Transverse colon (tissue), 4 donors: ENCODE data around the gene GBA2. TPM values are rescaled to one million over a fixed set of nuclear protein-coding genes. Genes with fewer than 3 reads are reported as not detected.
A peak's percentile ranks its signal among the peaks of the same experiment; 100 is the strongest.

Experiments used
- DNase-seq: peaks from one replicate; pipeline ENCODE4 v3.0.0-alpha.2; 2019
- H3K27ac ChIP-seq, 4 donors: fragments of 200-600 bp; sonication (generic); 2 replicates each; pipeline ENCODE4 v1.5.1; 2016 to 2018; ENCODE audit warnings: inconsistent platforms in 4 of 4
- H3K27me3 ChIP-seq: fragments of 200-600 bp; sonication (generic); 2 replicates; pipeline ENCODE4 v1.5.1; 2017; ENCODE audit warnings: inconsistent platforms
- H3K36me3 ChIP-seq, 4 donors: fragments of 200-600 bp; sonication (generic); 2 replicates each; pipeline ENCODE4 v1.5.1; 2017 to 2019; ENCODE audit warnings: inconsistent platforms in 4 of 4
- H3K4me1 ChIP-seq, 4 donors: fragments of 200-600 bp; sonication (generic); 2 replicates each; pipeline ENCODE4 v1.5.1; 2017 to 2020; ENCODE audit warnings: inconsistent platforms in 4 of 4
- H3K4me3 ChIP-seq, 4 donors: fragments of 200-600 bp; sonication (generic); 1 replicate in 1 of 4; 2 replicates in 3 of 4; pipeline versions ENCODE4 v1.5.1 to v1.6.1; 2017 to 2019; ENCODE audit warnings: inconsistent platforms in 4 of 4
- H3K9me3 ChIP-seq, 2 donors: fragments of 200-600 bp; sonication (generic); 2 replicates each; pipeline ENCODE4 v1.5.1; 2017 to 2019; ENCODE audit warnings: inconsistent platforms in 2 of 2
- EP300 ChIP-seq: sonication (generic); formaldehyde crosslinking; IDR thresholded peaks from one replicate; pipeline ENCODE4 v1.6.1; 2017; ENCODE audit warnings: antibody characterized with exemption, low read depth
- POLR2A ChIP-seq: fragments of 450-650 bp; IDR thresholded peaks from one replicate; pipeline ENCODE4 v1.6.1; 2016; ENCODE audit warnings: antibody characterized with exemption, mild to moderate bottlenecking, moderate library complexity
- POLR2AphosphoS5 ChIP-seq, 3 donors: sonication (generic); formaldehyde crosslinking; IDR thresholded peaks; one replicate each; pipeline ENCODE4 v1.6.1; 2016; ENCODE audit warnings: antibody characterized with exemption in 3 of 3
- WGBS, 2 donors: methylation state at CpG; one replicate each; pipeline ENCODE4 v1.1.5; 2018; ENCODE audit warnings: low coverage in 1 of 2; 5-methylcytosine and 5-hydroxymethylcytosine counted together
- in situ Hi-C, 4 donors: fragments of 200-750 bp; cut with MboI; loops; one replicate each; pipeline versions ENCODE4 v1.15.0 to v1.15.1; 2017; ENCODE audit warnings: low sequenced_read_pairs in 3 of 4, low pct_ligation_motif_present in 1 of 4, low pct_unique_long_range_greater_than_20kb in 1 of 4
- intact Hi-C: fragments of 100-400 bp; cut with DNase I; formaldehyde crosslinking; loops from one replicate; pipeline ENCODE4 v1.15.1; 2023; ENCODE audit warnings: low total_unique reads
- total RNA-seq, 4 donors: library from RNA; depleted of rRNA; stranded (reverse); fragments of >200 nt; gene quantifications; one replicate each; pipeline ENCODE4 v1.1.0, GENCODE V29; 2016
- TF ChIP-seq, protein P1 (sequence below), 5 experiments: fragments of 200-600 bp in 3 of 5; fragments of 450-650 bp in 2 of 5; sonication (generic) in 3 of 5; IDR thresholded peaks; 1 replicate in 2 of 5; 2 replicates in 3 of 5; pipeline ENCODE4 v1.5.1; 2016 to 2017; ENCODE audit warnings: antibody characterized with exemption in 5 of 5, inconsistent platforms in 3 of 5, mild to moderate bottlenecking in 2 of 5, moderate library complexity in 1 of 5

Gene GBA2
- total RNA-seq, 4 donors from 2014 or later, result 217 to 709 (median 255) TPM

DNA sequence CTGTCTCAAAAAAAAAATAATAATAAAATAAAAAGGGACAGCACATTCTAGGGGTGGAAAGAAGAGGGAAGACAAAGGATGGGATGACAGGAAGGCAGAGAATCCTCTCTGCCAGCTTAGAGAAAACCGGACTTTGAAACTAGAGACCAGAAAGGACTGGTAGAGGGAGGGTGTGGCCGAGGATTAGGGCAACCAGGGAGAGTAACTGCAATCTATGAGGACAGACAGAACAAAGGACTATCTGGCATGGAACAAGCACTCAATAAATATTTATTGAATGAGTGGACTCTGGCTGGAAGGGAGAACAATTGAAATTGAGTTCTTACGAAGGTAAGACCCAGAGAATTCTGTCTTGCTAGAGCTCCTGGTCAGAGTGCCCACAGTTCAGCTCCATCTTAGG, 2.4 kb downstream of the GBA2 start:
- peaks cover 6 to 47% (median 38%) of the 10 kb centered on the region in 4 donors for H3K4me1 ChIP-seq
- no peaks in the 10 kb centered on the region for H3K9me3 ChIP-seq
- peak overlapping the region; percentile 20 to 93 (median 72) for H3K4me3 ChIP-seq
- in situ Hi-C loops (loop anchor here in 1 of 4 donors (10.0 kb wide), 1 partner anchor 92 kb away; the partner anchor contains the start of genes CCDC107, RMRP and SIT1), intact Hi-C loops (no loop called here)
- H3K27ac ChIP-seq, result peak overlapping the region; percentile 92 to 97 (median 94)
- peak; percentile 61 for DNase-seq
- H3K36me3 ChIP-seq, result peaks cover 0 to 31% (median 12%) of the 10 kb centered on the region in 4 donors
- TF ChIP-seq EP300, result no peak
- peak in 2 of 3 donors; percentile 27 to 64 for TF ChIP-seq POLR2AphosphoS5 (IDR thresholded peaks at IDR 0.05)
- peak; percentile 31 for TF ChIP-seq POLR2A
- TF ChIP-seq, protein P1, sequence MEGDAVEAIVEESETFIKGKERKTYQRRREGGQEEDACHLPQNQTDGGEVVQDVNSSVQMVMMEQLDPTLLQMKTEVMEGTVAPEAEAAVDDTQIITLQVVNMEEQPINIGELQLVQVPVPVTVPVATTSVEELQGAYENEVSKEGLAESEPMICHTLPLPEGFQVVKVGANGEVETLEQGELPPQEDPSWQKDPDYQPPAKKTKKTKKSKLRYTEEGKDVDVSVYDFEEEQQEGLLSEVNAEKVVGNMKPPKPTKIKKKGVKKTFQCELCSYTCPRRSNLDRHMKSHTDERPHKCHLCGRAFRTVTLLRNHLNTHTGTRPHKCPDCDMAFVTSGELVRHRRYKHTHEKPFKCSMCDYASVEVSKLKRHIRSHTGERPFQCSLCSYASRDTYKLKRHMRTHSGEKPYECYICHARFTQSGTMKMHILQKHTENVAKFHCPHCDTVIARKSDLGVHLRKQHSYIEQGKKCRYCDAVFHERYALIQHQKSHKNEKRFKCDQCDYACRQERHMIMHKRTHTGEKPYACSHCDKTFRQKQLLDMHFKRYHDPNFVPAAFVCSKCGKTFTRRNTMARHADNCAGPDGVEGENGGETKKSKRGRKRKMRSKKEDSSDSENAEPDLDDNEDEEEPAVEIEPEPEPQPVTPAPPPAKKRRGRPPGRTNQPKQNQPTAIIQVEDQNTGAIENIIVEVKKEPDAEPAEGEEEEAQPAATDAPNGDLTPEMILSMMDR (IDR thresholded peaks at IDR 0.05), result no peak
- 0 to 30% methylated on average over 2 to 3 of the region's 3 CpGs for WGBS, 2 donors
- no peaks in the 10 kb centered on the region for H3K27me3 ChIP-seq

DNA sequence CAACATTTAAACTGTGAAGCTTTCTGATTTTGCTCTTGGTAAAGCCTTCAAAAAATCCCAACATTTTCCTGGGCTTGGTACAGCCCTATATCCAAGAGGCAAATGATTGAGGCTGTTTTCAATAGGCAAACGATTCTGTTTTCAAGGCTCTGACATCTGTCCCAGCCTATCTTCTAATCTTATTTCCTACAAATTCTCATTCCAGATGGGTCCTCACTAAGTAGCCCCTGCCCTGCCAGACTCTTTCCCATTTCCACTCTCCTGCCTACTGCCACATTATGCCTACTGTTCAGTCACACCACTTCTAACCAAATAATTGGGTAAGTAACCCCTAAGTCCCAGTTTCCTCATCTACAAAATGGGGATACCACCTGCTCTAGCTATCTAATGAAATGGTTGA, 3.5 kb downstream of the GBA2 start:
- intact Hi-C loops, result no loop called here
- Histone ChIP-seq H3K4me3 (peak overlapping the region in 3 of 4 donors; percentile 71 to 93 (median 72)), H3K36me3 (peaks cover 0 to 36% (median 10%) of the 10 kb centered on the region in 4 donors), H3K27ac (peak overlapping the region; percentile 17 to 97 (median 72)), H3K4me1 (peaks cover 6 to 45% (median 38%) of the 10 kb centered on the region in 4 donors), H3K9me3 (no peaks in the 10 kb centered on the region), H3K27me3 (no peaks in the 10 kb centered on the region)
- in situ Hi-C loops, result loop anchor here in 1 of 4 donors (10.0 kb wide), 1 partner anchor 91 kb away; the partner anchor contains the start of genes CCDC107, RMRP and SIT1
- TF ChIP-seq POLR2A, result no peak
- TF ChIP-seq EP300, result no peak
- no peak for TF ChIP-seq POLR2AphosphoS5 (IDR thresholded peaks at IDR 0.05)
- TF ChIP-seq, protein P1 (IDR thresholded peaks at IDR 0.05), result no peak
- 40 to 53% methylated on average over 1 of the region's 1 CpG for WGBS, 2 donors
- DNase-seq, result no peak

DNA sequence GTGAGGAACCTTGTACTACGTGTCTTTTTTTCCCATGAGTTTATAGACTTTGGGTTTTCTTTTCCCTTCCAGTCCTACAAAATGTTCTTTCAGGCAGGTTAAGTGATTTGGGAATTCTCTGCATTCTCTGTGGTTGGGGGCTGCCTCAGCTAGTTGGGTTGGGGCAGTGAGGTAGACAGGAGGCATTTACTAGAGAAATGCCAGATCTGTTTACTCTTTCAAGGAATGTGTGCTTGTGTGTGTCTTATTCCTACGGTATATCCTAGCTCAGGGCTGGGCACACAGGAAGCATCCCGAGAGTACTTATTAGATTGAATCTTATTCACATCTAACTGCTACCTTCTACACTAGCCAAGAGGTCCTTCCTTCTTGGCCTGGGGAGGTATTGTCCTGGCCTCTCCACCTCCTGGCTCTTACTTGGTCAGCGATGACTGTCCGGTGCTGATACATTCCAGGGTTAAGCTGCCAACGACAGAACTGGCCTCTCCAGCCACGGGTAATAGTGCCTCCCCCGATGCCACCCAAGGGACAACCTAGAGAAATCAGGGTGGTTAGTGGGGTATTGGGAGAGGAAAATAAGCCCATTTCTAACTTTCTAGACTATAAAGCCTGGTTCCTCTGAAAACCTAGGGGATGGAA, 5.0 kb downstream of the GBA2 start:
- no peak for TF ChIP-seq POLR2AphosphoS5 (IDR thresholded peaks at IDR 0.05)
- TF ChIP-seq POLR2A, result no peak
- TF ChIP-seq, protein P1 (IDR thresholded peaks at IDR 0.05), result no peak
- no peak for TF ChIP-seq EP300
- H3K4me1 ChIP-seq, result peaks cover 6 to 37% (median 28%) of the 10 kb centered on the region in 4 donors
- peak overlapping the region in 1 of 4 donors; percentile 52 for H3K27ac ChIP-seq
- intact Hi-C loops, result no loop called here
- no peaks in the 10 kb centered on the region for H3K9me3 ChIP-seq
- DNase-seq, result no peak
- 57 to 83% methylated on average over 3 to 8 of the region's 8 CpGs for WGBS, 2 donors
- no peaks in the 10 kb centered on the region for H3K27me3 ChIP-seq
- in situ Hi-C loops, result loop anchor here in 1 of 4 donors (10.0 kb wide), 1 partner anchor 89 kb away; the partner anchor contains the start of genes CCDC107, RMRP and SIT1
- no peak overlapping the region for H3K4me3 ChIP-seq
- peaks cover 0 to 51% (median 17%) of the 10 kb centered on the region in 4 donors for H3K36me3 ChIP-seq

DNA sequence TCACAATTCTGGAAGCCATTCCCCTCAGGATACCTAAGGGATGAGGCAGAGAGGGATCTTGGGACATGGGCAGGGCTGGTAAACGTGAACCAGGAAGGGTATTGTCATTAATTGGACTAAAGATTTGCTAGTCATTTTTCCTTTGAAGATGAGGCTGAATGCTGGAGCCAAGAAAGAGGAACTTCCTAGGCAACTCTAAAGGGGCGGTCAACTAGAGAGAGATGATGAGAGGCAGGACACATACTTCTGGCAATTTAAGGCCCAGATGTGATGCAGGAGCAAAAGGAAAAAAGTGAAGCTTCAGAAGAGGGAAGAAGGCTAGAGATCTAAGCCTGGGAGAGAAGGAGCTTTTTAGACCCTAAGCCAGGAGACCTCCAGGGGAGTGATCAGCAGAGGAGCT, 5.6 kb downstream of the GBA2 start:
- no peak for DNase-seq
- in situ Hi-C loops, result loop anchor here in 1 of 4 donors (10.0 kb wide), 1 partner anchor 89 kb away; the partner anchor contains the start of genes CCDC107, RMRP and SIT1
- intact Hi-C loops, result no loop called here
- 63 to 67% methylated on average over 2 of the region's 2 CpGs for WGBS, 2 donors
- Histone ChIP-seq H3K4me1 (peaks cover 6 to 37% (median 28%) of the 10 kb centered on the region in 4 donors), H3K4me3 (no peak overlapping the region), H3K27ac (no peak overlapping the region), H3K36me3 (peaks cover 0 to 57% (median 20%) of the 10 kb centered on the region in 4 donors), H3K27me3 (no peaks in the 10 kb centered on the region), H3K9me3 (no peaks in the 10 kb centered on the region)
- TF ChIP-seq, protein P1 (IDR thresholded peaks at IDR 0.05), result no peak
- TF ChIP-seq POLR2AphosphoS5 (IDR thresholded peaks at IDR 0.05) (no peak), POLR2A (no peak), EP300 (no peak)
